GM04504 (cell line): Measurements from ENCODE around the gene KLF9.

Source experiments
- DNase-seq: peaks from one replicate; pipeline ENCODE4 v3.0.0-alpha.2; 2012; ENCODE audit warnings: low read depth

The KLF9 gene

DNA sequence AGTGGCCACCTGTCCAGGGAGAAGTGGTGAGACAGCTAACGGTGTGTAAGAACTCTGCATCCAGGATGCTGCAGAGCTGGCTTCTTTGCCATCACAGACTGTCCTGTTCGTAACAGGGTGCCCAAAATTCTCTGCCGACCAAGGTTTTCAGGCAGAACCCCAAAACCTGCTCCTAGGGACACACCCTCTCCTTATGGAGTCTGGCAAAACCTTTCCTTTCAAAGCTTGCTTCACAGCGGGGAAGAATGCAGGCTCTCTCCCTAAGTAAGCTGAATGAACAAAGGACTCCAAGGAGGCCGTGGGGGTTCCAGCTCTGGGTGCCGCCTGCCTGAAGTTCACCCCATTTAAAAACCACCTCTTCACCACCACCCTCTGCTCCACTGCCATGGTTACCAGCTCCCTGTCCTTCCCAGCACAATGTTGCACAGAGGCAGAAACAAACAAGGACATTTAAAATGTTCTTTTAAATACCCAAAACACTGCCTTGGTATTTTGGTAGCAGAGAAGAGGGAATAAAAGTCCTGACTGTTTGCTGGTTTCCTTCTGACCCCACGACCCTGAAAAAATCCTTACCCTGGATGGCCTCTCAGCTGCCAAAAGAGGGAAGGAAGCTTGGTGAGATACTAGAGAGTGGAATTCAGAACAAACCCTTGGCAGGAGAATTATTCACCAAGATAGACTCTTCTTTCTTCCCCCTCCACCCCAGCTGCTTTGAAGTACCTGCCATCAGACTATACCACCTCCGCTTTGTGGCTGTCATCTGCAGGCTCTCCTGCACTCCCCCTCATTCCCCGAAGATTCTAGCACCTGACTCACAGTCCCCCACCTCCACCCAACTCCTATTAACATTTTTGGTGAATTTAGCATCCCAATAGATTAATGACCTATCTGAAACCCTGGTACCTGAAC is 7.1 kb upstream of the KLF9 start:
- no peak for DNase-seq

DNA sequence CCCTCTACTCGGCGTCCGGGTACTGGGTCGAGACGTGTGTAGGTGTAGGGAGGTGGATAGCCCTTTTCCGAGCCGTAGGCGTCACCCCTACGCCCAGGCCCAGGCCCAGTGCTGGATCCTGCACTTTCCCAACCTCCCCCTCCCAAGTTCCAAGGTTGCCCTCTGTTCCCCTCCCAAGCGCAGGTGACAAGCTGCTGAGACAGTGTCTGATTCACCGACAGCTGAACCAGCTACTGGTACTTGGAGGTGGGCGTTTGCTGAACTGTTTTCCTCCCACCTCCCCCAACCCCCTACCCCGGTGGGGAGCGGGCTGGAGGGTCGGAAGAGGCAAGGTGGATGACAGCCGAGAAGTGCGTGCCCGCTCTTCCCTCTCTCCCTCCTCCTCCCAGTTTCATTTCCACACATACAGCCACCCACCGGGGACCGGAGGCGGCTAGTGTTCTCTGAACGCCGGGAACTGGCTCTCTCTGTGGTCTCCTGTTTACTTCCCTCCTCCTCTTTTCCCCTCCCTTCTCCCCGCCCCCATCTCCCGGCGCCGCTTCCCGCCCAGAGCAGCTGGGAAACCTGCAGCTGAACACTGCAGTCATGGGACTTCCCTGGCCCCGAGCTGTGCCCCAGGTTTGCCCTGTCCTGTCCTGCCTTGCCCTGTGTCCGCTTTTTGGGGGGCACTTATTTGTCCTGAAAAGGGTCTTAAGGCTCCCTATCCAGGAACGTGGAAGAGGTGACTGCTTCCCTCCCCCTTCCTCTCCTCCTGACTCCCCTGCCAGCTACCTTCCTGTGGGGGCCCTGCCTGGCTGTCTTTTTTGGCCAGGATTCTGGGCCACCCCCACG is 6.2 kb upstream of the KLF9 start:
- DNase-seq = peak; percentile 58

- peak; percentile 96 for DNase-seq
These were observed 5.3 kb upstream of the KLF9 start for GRCh38 chr9:70419556-70420440.

GRCh38 chr9:70418822-70419555 is 4.5 kb upstream of the KLF9 start:
- peak; percentile 92 for DNase-seq

GRCh38 chr9:70415476-70415875 is 1.0 kb upstream of the KLF9 start:
- DNase-seq = no peak

GRCh38 chr9:70415041-70415440 is 584 bp upstream of the KLF9 start:
- DNase-seq = no peak

- no peak for DNase-seq
These were observed 1.0 kb downstream of the KLF9 start for GRCh38 chr9:70413464-70413798.

DNA sequence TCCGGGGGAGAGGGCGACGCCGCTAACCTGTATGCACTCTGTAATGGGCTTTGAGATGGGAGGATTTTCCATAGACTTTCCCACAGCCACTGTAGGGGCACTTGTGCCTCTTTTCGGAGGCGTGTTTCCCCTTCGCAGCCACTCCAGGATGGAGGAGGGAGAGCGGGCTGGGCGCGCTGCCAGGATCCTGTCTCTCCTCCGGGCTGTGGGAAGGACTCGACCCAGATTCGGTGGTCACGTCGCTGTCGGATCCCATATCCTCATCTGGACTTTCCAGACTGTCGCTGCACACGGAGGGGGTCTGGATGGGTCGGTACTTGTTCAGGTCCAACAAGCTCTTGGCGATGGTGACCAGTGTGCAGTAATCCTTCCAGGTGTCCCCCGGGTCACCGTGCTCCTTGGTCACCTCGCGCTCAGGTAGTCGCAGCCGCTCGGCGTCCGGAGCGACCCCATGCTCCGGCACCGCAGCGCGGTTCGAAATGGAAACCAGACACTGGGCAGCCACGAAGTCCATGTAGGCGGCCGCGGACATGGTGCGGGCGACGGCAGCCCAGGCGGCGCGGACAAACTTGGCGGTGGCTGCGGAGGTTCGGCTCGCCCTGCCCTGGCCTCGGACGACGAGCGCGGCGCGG is 1.5 kb downstream of the KLF9 start:
- DNase-seq = peak; percentile 62

GRCh38 chr9:70411930-70412831 is 2.3 kb downstream of the KLF9 start:
- peak; percentile 78 for DNase-seq

- peak; percentile 55 for DNase-seq
These were observed 3.1 kb downstream of the KLF9 start for GRCh38 chr9:70411121-70411929.

- no peak for DNase-seq
These were observed 4.1 kb downstream of the KLF9 start for GRCh38 chr9:70410368-70410767.

DNA sequence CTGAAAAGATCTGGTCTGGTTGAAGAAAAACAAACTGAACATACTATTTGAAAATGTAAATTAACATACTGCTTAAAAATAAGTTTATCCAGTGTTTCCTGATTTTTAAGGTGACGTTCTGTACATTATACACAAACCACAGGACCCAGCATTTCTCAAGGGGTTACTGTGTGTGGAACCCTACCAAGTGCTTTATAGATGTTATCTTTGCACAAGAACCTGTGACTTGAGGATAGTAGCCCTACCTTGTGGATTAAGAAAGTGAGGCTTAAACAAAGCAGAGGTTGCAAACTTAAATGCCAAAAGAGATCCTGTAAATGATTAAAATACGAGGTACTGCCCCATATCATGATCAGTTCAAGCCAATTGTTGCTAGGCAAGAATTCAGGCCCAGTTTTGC is 4.7 kb downstream of the KLF9 start:
- DNase-seq = no peak

DNA sequence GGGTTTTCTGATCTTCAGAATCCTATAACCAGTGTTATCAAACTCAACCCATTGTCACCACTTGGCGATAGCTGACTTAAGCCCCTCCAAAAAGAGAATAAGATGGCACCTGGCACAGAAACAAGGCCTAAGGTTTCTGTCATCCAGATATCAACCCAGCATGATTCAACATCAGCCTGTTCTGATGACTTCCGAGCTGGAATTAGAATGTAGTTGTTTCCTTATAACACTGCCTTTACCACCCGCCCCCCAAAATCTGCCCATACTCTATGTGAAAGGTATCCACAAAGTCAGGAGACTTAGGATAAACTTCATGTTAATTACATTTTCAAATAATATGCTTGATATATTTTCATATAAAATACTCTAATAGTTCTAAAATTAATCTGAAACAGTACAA is 5.2 kb downstream of the KLF9 start:
- DNase-seq = no peak

GRCh38 chr9:70408393-70409040 is 5.9 kb downstream of the KLF9 start:
- no peak for DNase-seq

- peak; percentile 93 for DNase-seq
These were observed 7.4 kb downstream of the KLF9 start for GRCh38 chr9:70407081-70407503.

DNA sequence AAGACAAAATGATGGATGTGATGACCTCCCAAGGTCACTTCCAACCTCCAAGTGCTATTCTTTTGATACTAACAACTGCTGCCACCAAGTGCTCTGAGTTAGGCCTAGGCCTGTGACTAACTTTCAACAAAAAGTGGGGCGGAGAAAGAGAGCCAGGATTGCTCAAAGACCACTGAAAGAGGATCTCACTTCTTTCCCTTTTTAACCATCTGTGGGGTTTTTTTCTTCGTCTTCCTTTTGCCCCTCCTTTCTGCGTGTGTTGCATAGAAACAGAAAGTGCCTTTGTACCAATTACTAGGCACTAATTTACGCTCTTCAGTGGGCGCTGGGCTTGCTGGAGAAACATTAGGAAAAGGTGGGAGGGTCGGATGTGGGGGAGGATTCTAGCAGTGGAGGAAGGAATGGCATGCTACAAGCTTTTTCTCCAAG is 8.0 kb downstream of the KLF9 start:
- DNase-seq = no peak

DNA sequence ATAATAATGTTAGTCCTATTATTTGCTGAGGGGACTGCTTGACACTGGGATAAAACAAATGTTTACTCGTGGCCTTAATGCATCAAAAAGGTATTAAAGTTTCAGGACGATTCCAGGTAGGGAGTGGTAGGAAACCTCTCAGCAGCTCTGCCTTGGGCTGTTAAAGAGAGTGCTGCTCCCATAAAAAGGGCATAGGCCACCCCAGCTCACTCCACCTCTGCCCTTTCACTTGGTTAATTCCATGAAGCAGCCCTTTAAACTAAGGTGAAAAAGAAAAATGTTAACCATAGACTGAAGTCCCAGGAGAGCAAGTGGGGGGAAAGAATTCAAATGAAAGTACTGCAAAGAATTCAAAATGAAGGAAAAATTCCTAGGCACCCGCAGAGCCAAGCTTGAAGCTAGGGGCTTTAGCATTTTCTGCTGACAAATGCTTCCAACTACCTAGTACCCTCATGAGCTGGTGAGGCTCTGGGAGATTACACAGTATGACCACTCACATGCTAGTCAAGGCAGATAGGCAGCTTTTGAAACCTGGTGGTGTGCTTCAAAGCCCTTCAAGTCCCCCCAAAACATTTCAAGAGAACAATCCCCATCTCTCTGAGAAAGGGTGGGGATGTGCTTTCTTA is 8.5 kb downstream of the KLF9 start:
- DNase-seq = no peak

GRCh38 chr9:70404261-70404660 is 10.2 kb downstream of the KLF9 start:
- no peak for DNase-seq
